ENCODE data around the gene CD247.
A peak's percentile ranks its signal among the peaks of the same experiment; 100 is the strongest.

CD247 gene

GRCh38 chr1:167404161-167404888 lies 114.0 kb downstream of the CD247 start:
- DNase-seq = no peak

- DNase-seq = peak; percentile 1
Measured at GRCh38 chr1:167401260-167401873, 117.0 kb downstream of the CD247 start.

- DNase-seq = no peak
Measured at GRCh38 chr1:167400359-167400953, 117.9 kb downstream of the CD247 start.

GRCh38 chr1:167392200-167392696 lies 126.1 kb downstream of the CD247 start:
- no peak for DNase-seq

GRCh38 chr1:167388976-167389375 lies 129.4 kb downstream of the CD247 start:
- no peak for DNase-seq

- DNase-seq = no peak
Measured at GRCh38 chr1:167387251-167387910, 130.9 kb downstream of the CD247 start.

Measured in T1000 (cell line).